ENCODE measurements around the gene PRKD1.

DNA sequence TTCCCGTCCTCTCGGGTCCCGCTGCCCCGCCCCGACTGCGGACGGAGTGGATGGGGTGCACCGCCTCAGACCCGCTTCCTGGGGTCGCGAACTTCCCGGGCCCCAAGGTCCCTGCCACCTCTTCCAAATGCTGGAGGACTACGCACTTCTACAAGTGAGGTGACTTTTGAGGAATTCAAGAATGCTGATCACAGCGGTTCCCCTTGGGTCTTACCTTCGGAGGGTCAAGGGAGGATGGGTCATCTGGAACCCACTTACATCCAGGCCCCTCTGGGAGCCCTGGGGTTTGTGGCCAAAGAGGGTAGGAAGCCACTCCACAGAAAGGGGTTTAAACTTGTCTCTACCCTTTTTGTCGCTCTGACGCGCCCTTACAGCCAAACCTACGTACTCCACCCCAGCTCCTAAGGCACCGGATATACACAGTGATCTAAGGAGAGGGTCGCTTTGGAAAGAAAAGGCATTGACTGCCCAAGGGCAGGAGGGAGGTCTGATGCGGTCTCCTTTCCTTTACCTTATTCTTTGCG is 532 bp upstream of the PRKD1 start:
- no peak for TF ChIP-seq SRF (IDR thresholded peaks at IDR 0.05; ENCODE audit: low read depth)
- no peak for TF ChIP-seq ZNF274 (IDR thresholded peaks at IDR 0.05; ENCODE audit: low read depth, low read length)
- no peak for TF ChIP-seq JUND (IDR thresholded peaks at IDR 0.05)
- no peak for TF ChIP-seq POLR2AphosphoS5 (IDR thresholded peaks at IDR 0.05; ENCODE audit: low read depth, low read length)
- TF ChIP-seq, protein P1, sequence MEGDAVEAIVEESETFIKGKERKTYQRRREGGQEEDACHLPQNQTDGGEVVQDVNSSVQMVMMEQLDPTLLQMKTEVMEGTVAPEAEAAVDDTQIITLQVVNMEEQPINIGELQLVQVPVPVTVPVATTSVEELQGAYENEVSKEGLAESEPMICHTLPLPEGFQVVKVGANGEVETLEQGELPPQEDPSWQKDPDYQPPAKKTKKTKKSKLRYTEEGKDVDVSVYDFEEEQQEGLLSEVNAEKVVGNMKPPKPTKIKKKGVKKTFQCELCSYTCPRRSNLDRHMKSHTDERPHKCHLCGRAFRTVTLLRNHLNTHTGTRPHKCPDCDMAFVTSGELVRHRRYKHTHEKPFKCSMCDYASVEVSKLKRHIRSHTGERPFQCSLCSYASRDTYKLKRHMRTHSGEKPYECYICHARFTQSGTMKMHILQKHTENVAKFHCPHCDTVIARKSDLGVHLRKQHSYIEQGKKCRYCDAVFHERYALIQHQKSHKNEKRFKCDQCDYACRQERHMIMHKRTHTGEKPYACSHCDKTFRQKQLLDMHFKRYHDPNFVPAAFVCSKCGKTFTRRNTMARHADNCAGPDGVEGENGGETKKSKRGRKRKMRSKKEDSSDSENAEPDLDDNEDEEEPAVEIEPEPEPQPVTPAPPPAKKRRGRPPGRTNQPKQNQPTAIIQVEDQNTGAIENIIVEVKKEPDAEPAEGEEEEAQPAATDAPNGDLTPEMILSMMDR (IDR thresholded peaks at IDR 0.05 in 2 of 3, conservative IDR thresholded peaks at IDR 0.05 in 1 of 3; ENCODE audit: borderline replicate concordance in 1 of 3, insufficient read depth in 1 of 3, low read depth in 2 of 3, low read length in 2 of 3), result no peak
- TF ChIP-seq EZH2 (IDR thresholded peaks at IDR 0.05), result no peak
- TF ChIP-seq, protein P2, sequence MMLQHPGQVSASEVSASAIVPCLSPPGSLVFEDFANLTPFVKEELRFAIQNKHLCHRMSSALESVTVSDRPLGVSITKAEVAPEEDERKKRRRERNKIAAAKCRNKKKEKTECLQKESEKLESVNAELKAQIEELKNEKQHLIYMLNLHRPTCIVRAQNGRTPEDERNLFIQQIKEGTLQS (IDR thresholded peaks at IDR 0.05), result no peak
- TF ChIP-seq CEBPB (IDR thresholded peaks at IDR 0.05; ENCODE audit: low read depth), result no peak
- no peak for TF ChIP-seq POLR2A (IDR thresholded peaks at IDR 0.05; ENCODE audit: borderline replicate concordance, extremely low read depth, insufficient read depth, insufficient read length)
- no peak for TF ChIP-seq ZFX (IDR thresholded peaks at IDR 0.05)
- TF ChIP-seq SP1 (IDR thresholded peaks at IDR 0.05; ENCODE audit: low read depth), result no peak
- TF ChIP-seq, protein P3, sequence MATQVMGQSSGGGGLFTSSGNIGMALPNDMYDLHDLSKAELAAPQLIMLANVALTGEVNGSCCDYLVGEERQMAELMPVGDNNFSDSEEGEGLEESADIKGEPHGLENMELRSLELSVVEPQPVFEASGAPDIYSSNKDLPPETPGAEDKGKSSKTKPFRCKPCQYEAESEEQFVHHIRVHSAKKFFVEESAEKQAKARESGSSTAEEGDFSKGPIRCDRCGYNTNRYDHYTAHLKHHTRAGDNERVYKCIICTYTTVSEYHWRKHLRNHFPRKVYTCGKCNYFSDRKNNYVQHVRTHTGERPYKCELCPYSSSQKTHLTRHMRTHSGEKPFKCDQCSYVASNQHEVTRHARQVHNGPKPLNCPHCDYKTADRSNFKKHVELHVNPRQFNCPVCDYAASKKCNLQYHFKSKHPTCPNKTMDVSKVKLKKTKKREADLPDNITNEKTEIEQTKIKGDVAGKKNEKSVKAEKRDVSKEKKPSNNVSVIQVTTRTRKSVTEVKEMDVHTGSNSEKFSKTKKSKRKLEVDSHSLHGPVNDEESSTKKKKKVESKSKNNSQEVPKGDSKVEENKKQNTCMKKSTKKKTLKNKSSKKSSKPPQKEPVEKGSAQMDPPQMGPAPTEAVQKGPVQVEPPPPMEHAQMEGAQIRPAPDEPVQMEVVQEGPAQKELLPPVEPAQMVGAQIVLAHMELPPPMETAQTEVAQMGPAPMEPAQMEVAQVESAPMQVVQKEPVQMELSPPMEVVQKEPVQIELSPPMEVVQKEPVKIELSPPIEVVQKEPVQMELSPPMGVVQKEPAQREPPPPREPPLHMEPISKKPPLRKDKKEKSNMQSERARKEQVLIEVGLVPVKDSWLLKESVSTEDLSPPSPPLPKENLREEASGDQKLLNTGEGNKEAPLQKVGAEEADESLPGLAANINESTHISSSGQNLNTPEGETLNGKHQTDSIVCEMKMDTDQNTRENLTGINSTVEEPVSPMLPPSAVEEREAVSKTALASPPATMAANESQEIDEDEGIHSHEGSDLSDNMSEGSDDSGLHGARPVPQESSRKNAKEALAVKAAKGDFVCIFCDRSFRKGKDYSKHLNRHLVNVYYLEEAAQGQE (IDR thresholded peaks at IDR 0.05; ENCODE audit: low read depth), result no peak
- TF ChIP-seq, protein P4, sequence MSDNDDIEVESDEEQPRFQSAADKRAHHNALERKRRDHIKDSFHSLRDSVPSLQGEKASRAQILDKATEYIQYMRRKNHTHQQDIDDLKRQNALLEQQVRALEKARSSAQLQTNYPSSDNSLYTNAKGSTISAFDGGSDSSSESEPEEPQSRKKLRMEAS (IDR thresholded peaks at IDR 0.05), result no peak
- no peak for TF ChIP-seq EZH2phosphoT487 (IDR thresholded peaks at IDR 0.05; ENCODE audit: borderline replicate concordance)

Data from HCT116 (cell line).